NCI-H510A treated with DMSO at 0.1 percent for 48 hours (cell line): ENCODE measurements around the gene PPIL6.

Source experiments
- DNase-seq: peaks from one replicate; lab custom pipeline; 2025; lab: John Stamatoyannopoulos, UW

PPIL6 gene

GRCh38 chr6:109449064-109449794 lies 8.8 kb upstream of the PPIL6 start:
- DNase-seq, result no peak

DNA sequence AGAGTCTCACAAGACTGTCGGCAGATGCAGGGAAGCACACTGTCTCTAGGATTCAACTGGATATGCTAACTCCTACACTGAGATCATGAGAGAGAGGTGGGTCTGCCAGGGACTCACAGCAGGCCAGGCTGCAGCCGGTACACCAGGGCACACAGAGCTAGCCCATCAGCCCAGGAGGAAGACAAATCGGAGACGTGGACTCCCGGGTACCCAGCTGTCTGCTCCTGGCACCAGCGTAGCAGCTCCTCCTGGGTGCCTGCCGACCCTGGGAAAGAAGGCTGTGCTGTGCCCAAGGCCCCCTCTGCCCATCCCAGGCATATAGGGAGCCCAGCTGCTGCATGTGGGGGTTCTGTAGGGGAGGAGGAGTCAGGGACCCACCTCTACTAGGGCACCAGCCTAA lies 8.2 kb upstream of the PPIL6 start:
- no peak for DNase-seq

DNA sequence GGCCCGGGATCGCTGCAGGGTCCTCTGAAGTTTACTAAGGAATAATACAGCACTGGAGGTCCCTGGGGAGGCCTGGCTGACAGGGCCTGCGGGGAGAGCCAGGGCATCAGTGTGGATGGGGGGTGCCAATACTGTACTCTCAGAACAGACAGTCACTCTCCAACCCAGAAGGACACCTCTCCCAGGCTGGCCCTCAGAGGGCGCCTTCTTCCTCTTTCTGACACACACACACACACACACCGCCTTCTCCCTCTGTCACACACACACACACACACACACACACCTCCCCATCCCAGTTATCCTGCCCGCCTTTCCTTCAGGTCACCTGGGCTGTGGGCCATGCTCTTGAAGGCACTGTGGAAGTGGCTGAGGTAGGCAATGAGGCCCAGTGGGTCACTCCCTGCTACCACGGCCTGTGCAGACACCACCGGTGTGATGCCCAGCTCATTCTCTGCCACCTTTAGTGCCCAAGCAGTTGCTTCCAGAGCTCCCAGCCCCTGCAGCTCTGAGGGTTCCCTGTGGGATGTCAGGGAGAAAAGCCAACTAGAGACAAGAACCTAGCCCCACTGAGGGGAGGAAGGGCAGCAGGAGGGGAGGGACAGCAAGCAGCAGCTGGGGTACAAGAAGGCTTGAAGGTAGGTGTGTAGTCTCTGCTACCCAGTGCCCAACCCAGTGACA lies 7.6 kb upstream of the PPIL6 start:
- DNase-seq, result no peak

DNA sequence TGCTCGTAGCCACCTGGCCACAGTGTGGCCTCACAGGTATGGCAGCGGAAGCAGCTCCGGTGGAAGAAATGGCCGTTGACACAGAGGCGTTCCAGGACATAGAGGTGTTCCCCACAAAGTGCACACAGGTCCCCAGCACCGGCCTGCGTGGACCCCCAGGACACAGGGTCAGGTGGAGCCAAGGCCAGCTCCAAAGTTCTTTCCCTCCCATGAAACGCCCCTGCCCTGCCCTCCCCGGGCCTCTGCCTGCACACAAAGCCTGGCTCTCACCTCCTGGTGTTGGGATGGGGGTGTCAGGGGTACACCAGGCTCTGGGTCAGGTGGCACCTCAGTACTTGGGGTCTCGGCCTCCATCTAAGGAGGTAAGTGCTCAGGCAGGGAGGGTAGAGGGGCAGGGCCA lies 6.7 kb upstream of the PPIL6 start:
- no peak for DNase-seq

DNA sequence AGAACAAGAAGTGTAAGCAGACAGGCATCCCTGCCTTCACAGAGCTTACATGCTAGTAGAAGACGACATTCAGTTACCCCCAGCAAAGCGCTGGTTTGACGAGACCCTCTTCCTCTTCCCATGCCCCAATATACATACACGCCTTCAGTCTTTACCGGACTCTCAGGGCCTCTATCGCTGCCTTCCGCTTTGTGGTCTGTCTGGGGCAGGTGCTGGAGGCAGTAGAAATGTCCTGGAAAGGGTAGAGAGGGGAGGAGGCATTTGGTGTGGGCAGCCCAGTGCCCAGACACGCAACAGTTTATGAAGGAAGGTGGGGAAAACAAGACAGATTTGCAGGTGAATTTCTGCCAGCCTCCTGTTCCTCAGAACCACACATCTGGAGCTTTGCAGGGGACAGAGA lies 6.1 kb upstream of the PPIL6 start:
- no peak for DNase-seq

DNA sequence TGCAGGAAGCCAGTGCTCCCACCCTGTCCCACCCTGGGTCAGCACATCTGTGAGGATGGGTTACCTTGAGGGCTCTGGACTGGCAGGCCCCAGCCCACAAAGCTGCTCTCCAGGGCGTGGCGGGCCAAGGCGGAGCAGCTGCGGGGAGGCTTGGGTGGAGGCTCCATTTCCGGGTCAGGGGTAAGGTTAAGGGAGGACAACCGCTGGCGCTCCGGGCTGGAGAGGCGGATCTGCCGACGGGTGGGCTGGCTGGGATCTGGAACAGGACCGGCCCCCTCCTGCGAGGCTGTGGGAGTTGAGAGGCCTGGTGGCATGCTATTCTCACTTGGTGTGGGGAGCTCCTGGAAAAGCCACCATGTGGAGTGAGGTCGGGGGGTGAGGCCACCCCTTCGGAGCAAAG lies 5.6 kb upstream of the PPIL6 start:
- DNase-seq, result no peak

- DNase-seq, result no peak
Measured at GRCh38 chr6:109445382-109445781, 5.0 kb upstream of the PPIL6 start.

- no peak for DNase-seq
Measured at GRCh38 chr6:109443425-109443950, 3.1 kb upstream of the PPIL6 start.

GRCh38 chr6:109442393-109442924 lies 2.0 kb upstream of the PPIL6 start:
- no peak for DNase-seq

DNA sequence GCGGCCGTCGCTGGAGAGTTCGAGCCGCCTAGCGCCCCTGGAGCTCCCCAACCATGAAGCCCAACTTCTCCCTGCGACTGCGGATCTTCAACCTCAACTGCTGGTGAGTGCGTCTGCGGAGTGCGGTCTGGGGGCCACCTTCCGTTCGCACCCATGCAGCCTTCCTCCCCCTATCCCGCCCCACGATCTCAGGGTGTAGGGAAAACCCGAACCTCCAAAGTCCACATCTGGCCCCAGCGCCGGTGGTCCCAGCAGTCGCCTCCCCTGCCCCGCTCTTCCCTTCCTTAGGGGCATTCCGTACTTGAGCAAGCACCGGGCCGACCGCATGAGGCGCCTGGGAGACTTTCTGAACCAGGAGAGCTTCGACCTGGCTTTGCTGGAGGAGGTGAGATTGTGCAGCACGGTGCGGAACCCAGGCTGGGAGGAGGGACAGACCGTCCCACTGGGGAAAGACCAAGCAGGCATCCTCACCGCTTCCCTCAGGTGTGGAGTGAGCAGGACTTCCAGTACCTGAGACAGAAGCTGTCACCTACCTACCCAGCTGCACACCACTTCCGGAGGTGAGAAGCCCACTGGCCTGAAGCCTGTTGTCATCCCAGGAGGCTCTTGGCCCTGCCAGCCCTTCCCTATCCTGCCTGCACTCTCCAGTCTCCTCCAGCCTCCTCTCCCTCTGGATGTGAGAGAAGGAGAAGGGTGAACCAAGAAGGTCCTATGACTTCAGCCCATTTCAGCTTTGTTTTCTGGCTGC lies 815 bp upstream of the PPIL6 start:
- no peak for DNase-seq

- no peak for DNase-seq
Measured at GRCh38 chr6:109436041-109436440, 4.4 kb downstream of the PPIL6 start.

- no peak for DNase-seq
Measured at GRCh38 chr6:109434456-109434855, 6.0 kb downstream of the PPIL6 start.

GRCh38 chr6:109429496-109429895 lies 10.9 kb downstream of the PPIL6 start:
- no peak for DNase-seq

GRCh38 chr6:109428889-109429477 lies 11.4 kb downstream of the PPIL6 start:
- no peak for DNase-seq

GRCh38 chr6:109424946-109425345 lies 15.5 kb downstream of the PPIL6 start:
- no peak for DNase-seq

GRCh38 chr6:109421184-109421583 lies 19.2 kb downstream of the PPIL6 start:
- DNase-seq, result no peak

- DNase-seq, result no peak
Measured at GRCh38 chr6:109420751-109421150, 19.7 kb downstream of the PPIL6 start.

GRCh38 chr6:109417646-109418045 lies 22.8 kb downstream of the PPIL6 start:
- no peak for DNase-seq

DNA sequence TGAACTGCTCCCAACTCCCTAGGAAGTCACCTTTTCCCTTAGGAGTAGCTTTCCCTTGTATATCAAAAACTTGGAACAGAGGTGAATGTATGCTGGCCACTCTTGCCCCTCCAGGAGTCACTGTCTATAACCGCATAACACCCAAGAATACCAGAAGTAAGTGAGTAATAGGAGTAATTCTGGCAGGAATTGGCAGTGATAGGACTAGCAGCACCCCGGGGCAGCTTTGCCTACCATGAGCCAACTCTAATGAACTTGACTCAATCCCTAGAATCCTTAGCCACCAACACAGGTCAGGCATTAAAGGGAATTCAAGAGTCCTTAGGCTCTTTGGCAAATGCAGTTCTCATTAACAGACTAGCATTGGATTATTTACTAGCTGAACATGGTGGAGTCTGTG lies 29.4 kb downstream of the PPIL6 start:
- DNase-seq, result no peak

DNA sequence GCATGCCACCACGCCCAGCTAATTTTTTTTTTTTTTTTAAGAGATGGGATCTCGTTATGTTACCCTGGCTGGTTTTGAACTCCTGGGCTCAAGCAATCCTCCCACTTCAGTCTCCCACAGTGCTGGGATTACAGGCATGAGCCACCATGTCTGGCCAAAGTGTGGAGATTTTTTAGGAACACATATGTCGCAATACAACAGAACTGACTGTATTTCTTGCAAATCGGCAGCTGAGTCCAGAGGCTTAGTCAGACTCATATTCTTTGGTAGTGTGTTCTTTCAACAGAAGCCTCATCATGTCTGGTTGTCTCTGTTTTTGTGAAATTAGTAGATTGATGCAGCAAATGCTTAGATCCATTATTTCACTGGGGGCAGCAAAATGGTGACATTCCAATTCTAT lies 34.2 kb downstream of the PPIL6 start:
- no peak for DNase-seq

DNA sequence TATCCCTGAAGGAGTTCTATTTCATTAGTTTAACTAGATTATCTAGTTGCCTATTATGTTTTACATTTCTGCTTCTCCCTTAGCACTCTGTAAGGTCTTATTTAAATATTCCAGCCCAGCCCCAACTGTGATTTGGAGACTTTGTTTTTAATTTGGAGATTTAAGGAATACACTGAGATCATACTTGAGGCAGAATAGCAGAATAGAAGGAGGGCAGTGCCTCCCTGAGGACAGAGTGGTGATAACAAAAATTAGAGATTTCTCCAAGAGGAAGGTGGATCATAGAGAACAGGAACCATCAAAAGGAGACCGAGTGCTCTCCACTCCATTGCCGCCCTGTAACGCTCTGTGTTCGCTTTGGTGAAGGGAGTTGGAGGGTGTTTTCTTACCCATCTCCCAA lies 43.4 kb downstream of the PPIL6 start:
- no peak for DNase-seq

GRCh38 chr6:109396046-109396718 lies 44.2 kb downstream of the PPIL6 start:
- DNase-seq, result no peak
